ENCODE measurements around the gene FAM83G.
A peak's percentile ranks its signal among the peaks of the same experiment; 100 is the strongest.

The FAM83G gene

DNA sequence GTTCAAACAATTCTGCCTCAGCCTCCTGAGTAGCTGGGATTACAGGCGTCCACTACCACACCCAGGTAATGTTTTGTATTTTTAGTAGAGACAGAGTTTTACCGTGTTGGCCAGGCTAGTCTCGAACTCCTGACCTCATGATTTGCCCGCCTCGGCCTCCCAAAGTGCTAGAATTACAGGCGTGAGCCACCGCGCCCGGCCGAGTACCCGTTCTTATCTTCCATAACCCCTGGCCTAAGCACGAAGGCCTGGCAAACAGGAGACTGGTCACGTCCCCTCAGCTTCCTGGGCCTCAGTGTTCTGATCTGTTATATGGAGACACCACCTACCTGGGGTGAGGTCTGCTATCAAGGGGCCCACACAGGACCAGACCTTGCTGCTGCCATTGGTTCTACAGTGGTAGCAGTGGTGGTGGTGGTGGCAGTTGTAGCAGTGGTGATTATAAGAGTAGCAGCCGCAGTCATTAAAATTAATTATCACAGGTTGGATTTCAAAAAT, 51.3 kb downstream of the FAM83G start:
- H3K4me2 ChIP-seq (ENCODE audit: low read length, poor library complexity, severe bottlenecking) = no peak overlapping the region
- H2AFZ ChIP-seq (ENCODE audit: low read depth, low read length) = no peak overlapping the region
- H2BK15ac ChIP-seq (ENCODE audit: low read depth, poor library complexity, severe bottlenecking) = no peak overlapping the region
- H2BK5ac ChIP-seq (ENCODE audit: low read depth, low read length, poor library complexity, severe bottlenecking) = no peak overlapping the region
- H3K9ac ChIP-seq (ENCODE audit: low read length) = no peak overlapping the region
- no peak overlapping the region for H3K27ac ChIP-seq (ENCODE audit: low read length, poor library complexity, severe bottlenecking)
- H3K27me3 ChIP-seq (ENCODE audit: control insufficient read depth in 1 of 2, insufficient read depth in 1 of 2, low read length in 2 of 2) = peaks cover 0 to 35% of the 10 kb centered on the region in 2 experiments
- H3K23ac ChIP-seq (ENCODE audit: low read length in 2 of 2) = no peak overlapping the region
- H2BK120ac ChIP-seq (ENCODE audit: low read depth, low read length) = no peak overlapping the region
- no peak overlapping the region for H2BK12ac ChIP-seq (ENCODE audit: low read length in 2 of 2)
- H3K4ac ChIP-seq (ENCODE audit: low read depth in 1 of 2, low read length in 2 of 2) = no peak overlapping the region
- no peak for DNase-seq
- 96% methylated on average over 14 of the region's 14 CpGs for WGBS
- no peaks in the 10 kb centered on the region for H3K36me3 ChIP-seq (ENCODE audit: control insufficient read depth in 1 of 2, insufficient read depth in 2 of 2, low read depth in 1 of 2, low read length in 2 of 2)
- peaks cover 19% of the 10 kb centered on the region for H3K4me1 ChIP-seq (ENCODE audit: control insufficient read depth, insufficient read depth, low read depth, low read length)
- H3K18ac ChIP-seq (ENCODE audit: low read depth in 1 of 2, low read length in 2 of 2) = no peak overlapping the region
- no peak overlapping the region for H3K4me3 ChIP-seq (ENCODE audit: insufficient read depth in 1 of 2, low read depth in 1 of 2, low read length in 2 of 2)
- H3K79me1 ChIP-seq (replicated peaks; ENCODE audit: low read length, poor library complexity, severe bottlenecking) = no peaks in the 10 kb centered on the region
- H3K9me3 ChIP-seq (ENCODE audit: control insufficient read depth, low read length) = no peaks in the 10 kb centered on the region
- H4K91ac ChIP-seq (ENCODE audit: low read length) = no peak overlapping the region
- H3K14ac ChIP-seq (ENCODE audit: low read length in 2 of 2) = no peak overlapping the region
- H4K8ac ChIP-seq (ENCODE audit: low read length) = no peak overlapping the region
- peak overlapping the region; percentile 31 for H2AK5ac ChIP-seq (ENCODE audit: low read length, severe bottlenecking)

- Histone ChIP-seq H3K36me3 (ENCODE audit: control insufficient read depth in 1 of 2, insufficient read depth in 2 of 2, low read depth in 1 of 2, low read length in 2 of 2) (no peaks in the 10 kb centered on the region), H3K4me3 (ENCODE audit: insufficient read depth in 1 of 2, low read depth in 1 of 2, low read length in 2 of 2) (no peak within 1 kb of the TSS), H3K27me3 (ENCODE audit: control insufficient read depth in 1 of 2, insufficient read depth in 1 of 2, low read length in 2 of 2) (peaks cover 0 to 45% of the 10 kb centered on the region in 2 experiments), H2BK12ac (ENCODE audit: low read length in 2 of 2) (no peak within 1 kb of the TSS), H4K91ac (ENCODE audit: low read length) (no peak within 1 kb of the TSS), H3K9me3 (ENCODE audit: control insufficient read depth, low read length) (no peaks in the 10 kb centered on the region), H3K4ac (ENCODE audit: low read depth in 1 of 2, low read length in 2 of 2) (no peak within 1 kb of the TSS), H3K27ac (ENCODE audit: low read length, poor library complexity, severe bottlenecking) (peak within 1 kb of the TSS; percentile 14), H3K79me1 (replicated peaks; ENCODE audit: low read length, poor library complexity, severe bottlenecking) (no peaks in the 10 kb centered on the region), H3K14ac (ENCODE audit: low read length in 2 of 2) (peak within 1 kb of the TSS in 1 of 2 experiments; percentile 61), H2AFZ (ENCODE audit: low read depth, low read length) (no peak within 1 kb of the TSS), H2AK5ac (ENCODE audit: low read length, severe bottlenecking) (peak within 1 kb of the TSS; percentile 57), H2BK15ac (ENCODE audit: low read depth, poor library complexity, severe bottlenecking) (no peak within 1 kb of the TSS), H3K23ac (ENCODE audit: low read length in 2 of 2) (peak within 1 kb of the TSS in 1 of 2 experiments; percentile 51), H3K18ac (ENCODE audit: low read depth in 1 of 2, low read length in 2 of 2) (no peak within 1 kb of the TSS), H3K4me2 (ENCODE audit: low read length, poor library complexity, severe bottlenecking) (no peak within 1 kb of the TSS), H3K4me1 (ENCODE audit: control insufficient read depth, insufficient read depth, low read depth, low read length) (peaks cover 19% of the 10 kb centered on the region), H2BK5ac (ENCODE audit: low read depth, low read length, poor library complexity, severe bottlenecking) (no peak within 1 kb of the TSS), H3K9ac (ENCODE audit: low read length) (no peak within 1 kb of the TSS), H4K8ac (ENCODE audit: low read length) (no peak within 1 kb of the TSS), H2BK120ac (ENCODE audit: low read depth, low read length) (no peak within 1 kb of the TSS)
- DNase-seq = no peak
- 91% methylated on average over 17 of the region's 17 CpGs for WGBS
These were observed 52.4 kb downstream of the FAM83G start, which contains the start of gene SLC5A10 for GRCh38 chr17:18951941-18952842. SLC5A10 (plus strand) TSS chr17:18952165; CDS start chr17:18952206, 41 bp downstream.

DNA sequence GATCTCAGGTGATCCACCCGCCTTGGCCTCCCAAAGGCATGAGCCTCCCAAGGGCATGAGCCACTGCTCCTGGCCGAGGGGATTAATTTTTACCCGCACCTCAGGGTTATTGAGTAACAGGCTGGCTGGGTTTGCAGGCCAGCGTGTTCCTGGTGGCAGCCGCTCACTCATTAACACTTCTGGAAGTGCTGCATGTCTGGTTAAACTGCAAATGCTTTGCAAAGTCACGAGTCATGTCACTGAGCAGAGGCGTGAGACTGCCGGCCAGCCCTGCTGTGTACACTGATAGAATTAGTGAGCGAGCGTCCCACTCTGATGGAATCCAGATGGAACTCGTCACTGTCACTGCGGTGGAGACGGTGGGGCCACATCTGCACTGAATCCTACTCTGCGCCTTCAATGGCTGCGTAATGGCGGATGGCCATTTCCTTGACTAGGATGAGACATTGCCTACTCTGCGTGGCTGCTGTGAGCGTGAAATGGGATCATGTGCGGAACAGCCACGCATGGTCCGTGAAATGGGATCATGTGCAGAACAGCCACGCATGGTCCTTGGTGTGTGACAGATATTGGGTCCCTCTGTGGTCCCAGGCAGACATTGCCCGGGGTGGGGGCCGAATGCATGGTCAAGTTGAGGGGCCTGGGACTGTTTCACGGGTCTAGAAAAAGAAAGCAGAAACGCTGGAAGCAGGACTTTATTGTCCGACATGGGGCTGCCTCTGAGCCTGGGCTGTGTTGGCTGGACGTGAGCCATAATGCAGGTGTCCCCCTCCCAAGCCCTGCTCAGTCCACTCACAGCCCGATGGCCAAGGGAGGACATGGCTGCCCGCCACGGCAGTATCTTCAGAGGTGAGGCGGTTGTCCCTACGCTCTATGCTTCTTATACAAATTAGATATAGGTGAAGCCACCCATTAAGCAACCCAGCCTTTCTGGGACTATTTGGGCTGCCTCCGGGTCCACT, 53.3 kb downstream of the FAM83G start:
- DNase-seq = no peak
- H3K23ac ChIP-seq (ENCODE audit: low read length in 2 of 2) = peak overlapping the region in 1 of 2 experiments; percentile 51
- H4K8ac ChIP-seq (ENCODE audit: low read length) = no peak overlapping the region
- peaks cover 0 to 53% of the 10 kb centered on the region in 2 experiments for H3K27me3 ChIP-seq (ENCODE audit: control insufficient read depth in 1 of 2, insufficient read depth in 1 of 2, low read length in 2 of 2)
- no peaks in the 10 kb centered on the region for H3K9me3 ChIP-seq (ENCODE audit: control insufficient read depth, low read length)
- H3K18ac ChIP-seq (ENCODE audit: low read depth in 1 of 2, low read length in 2 of 2) = no peak overlapping the region
- H3K4me1 ChIP-seq (ENCODE audit: control insufficient read depth, insufficient read depth, low read depth, low read length) = peaks cover 23% of the 10 kb centered on the region
- H3K14ac ChIP-seq (ENCODE audit: low read length in 2 of 2) = peak overlapping the region in 1 of 2 experiments; percentile 61
- no peak overlapping the region for H4K91ac ChIP-seq (ENCODE audit: low read length)
- H2AK5ac ChIP-seq (ENCODE audit: low read length, severe bottlenecking) = peak overlapping the region; percentile 57
- no peaks in the 10 kb centered on the region for H3K36me3 ChIP-seq (ENCODE audit: control insufficient read depth in 1 of 2, insufficient read depth in 2 of 2, low read depth in 1 of 2, low read length in 2 of 2)
- H3K4me3 ChIP-seq (ENCODE audit: insufficient read depth in 1 of 2, low read depth in 1 of 2, low read length in 2 of 2) = no peak overlapping the region
- H3K9ac ChIP-seq (ENCODE audit: low read length) = no peak overlapping the region
- no peak overlapping the region for H2BK12ac ChIP-seq (ENCODE audit: low read length in 2 of 2)
- peak overlapping the region; percentile 14 for H3K27ac ChIP-seq (ENCODE audit: low read length, poor library complexity, severe bottlenecking)
- H3K79me1 ChIP-seq (replicated peaks; ENCODE audit: low read length, poor library complexity, severe bottlenecking) = no peaks in the 10 kb centered on the region
- no peak overlapping the region for H3K4me2 ChIP-seq (ENCODE audit: low read length, poor library complexity, severe bottlenecking)
- H2BK5ac ChIP-seq (ENCODE audit: low read depth, low read length, poor library complexity, severe bottlenecking) = no peak overlapping the region
- no peak overlapping the region for H3K4ac ChIP-seq (ENCODE audit: low read depth in 1 of 2, low read length in 2 of 2)
- no peak overlapping the region for H2AFZ ChIP-seq (ENCODE audit: low read depth, low read length)
- 73% methylated on average over 34 of the region's 34 CpGs for WGBS
- no peak overlapping the region for H2BK120ac ChIP-seq (ENCODE audit: low read depth, low read length)
- no peak overlapping the region for H2BK15ac ChIP-seq (ENCODE audit: low read depth, poor library complexity, severe bottlenecking)
